Pancreas (tissue), 10 donors: ENCODE data around the gene FBXO11. TPM values are rescaled to one million over a fixed set of nuclear protein-coding genes. Genes with fewer than 3 reads are reported as not detected.
"Not testable (repeated sequence)": the region's sequence is repeated elsewhere in the genome, so short reads cannot be mapped to it uniquely, and the experiment has no call there.

Experiments used
- ATAC-seq, 4 donors: fragments of 200-7000 bp; cut with Tn5 transposase; one replicate each; pipeline versions ENCODE4 v1.8.0 to v1.9.1; 2020; ENCODE audit warnings: mild to moderate bottlenecking in 4 of 4, moderate library complexity in 4 of 4
- DNase-seq, 6 donors: peaks; one replicate each; pipeline ENCODE4 v3.0.0-alpha.2; 2020
- FAIRE-seq: peaks from 2 replicates; lab custom pipeline; 2012; peaks lifted over from hg19 to GRCh38; lab: Jason Lieb, UNC
- H3K27ac ChIP-seq, 4 donors: fragments of 200-600 bp; sonication (generic); 1 replicate in 3 of 4; 2 replicates in 1 of 4; pipeline versions ENCODE4 v1.5.0 to v1.8.0; 2020
- H3K27me3 ChIP-seq, 4 donors: fragments of 200-600 bp; one replicate each; pipeline ENCODE4 v1.8.0; 2021
- H3K36me3 ChIP-seq, 3 donors: fragments of 200-600 bp; sonication (generic) in 1 of 3; one replicate each; pipeline versions ENCODE4 v1.5.0 to v1.8.0; 2020 to 2021
- H3K4me1 ChIP-seq, 3 donors: fragments of 200-600 bp; one replicate each; pipeline ENCODE4 v1.8.0; 2021
- H3K4me3 ChIP-seq, 4 donors: fragments of 200-600 bp; sonication (generic) in 2 of 4; one replicate each; pipeline versions ENCODE4 v1.5.0 to v1.8.0; 2020 to 2021
- H3K9me3 ChIP-seq, 4 donors: fragments of 200-600 bp; one replicate each; pipeline ENCODE4 v1.8.0; 2021
- CTCF ChIP-seq, 4 donors: fragments of 200-600 bp; sonication (generic) in 3 of 4; IDR thresholded peaks; one replicate each; pipeline versions ENCODE4 v1.5.0 to v1.8.0; 2021; ENCODE audit warnings: antibody characterized with exemption in 4 of 4
- WGBS, 2 donors: extraction: QIAGEN DNeasy Blood & Tissue Kit; methylation state at CpG; one replicate each; pipeline ENCODE4 v1.1.7; 2013; 5-methylcytosine and 5-hydroxymethylcytosine counted together
- intact Hi-C, 3 donors: fragments of 100-400 bp; cut with DNase I; formaldehyde crosslinking; loops; one replicate each; pipeline versions ENCODE4 v1.11.1 to v1.14.2; 2022
- polyA plus RNA-seq, 2 donors: library from polyadenylated mRNA; stranded (reverse); fragments of 200-250 nt; gene quantifications; one replicate each; pipeline ENCODE4 v1.2.3, GENCODE V29; 2013
- total RNA-seq, 6 donors: library from RNA; stranded (reverse); fragmentation: NEBNext Ultra II Directional in 4 of 6; extraction: Animal tissue kit (Norgen Biotek cat#: 25700) in 4 of 6; gene quantifications; one replicate each; pipeline versions ENCODE4 v1.2.1 to v1.2.4, GENCODE V29; 2021 to 2023
- donor health status: healthy with polysubstance abuse.
- donor health status: DM: no; HTN: no; CAD: no; lungs with moderate emphysema.
- donor health status: DM: no; HTN: no; CAD: no.
- donor health status: control.
- donor health status: control.
- donor health status: Bipolar disorder and iron deficiency.
- donor health status: DM: yes; HTN: yes; CAD: no.
- donor health status: DM: no; HTN: no; CAD: no.
- donor health status: DM: no; HTN: no; CAD: no.
- donor health status: DM: yes; HTN: yes; CAD: no.

FBXO11 gene
- total and polyA plus RNA-seq, 8 donors = 15.2 to 40.1 (median 24.8) TPM

- intact Hi-C loops = no loop called here
- Histone ChIP-seq H3K9me3 (no peaks in the 10 kb centered on the region), H3K36me3 (no peaks in the 10 kb centered on the region), H3K4me3 (peak overlapping the region; percentile 64 to 88 (median 78)), H3K27ac (peak overlapping the region in 3 of 4 donors; percentile 95 to 99 (median 98)), H3K27me3 (no peaks in the 10 kb centered on the region), H3K4me1 (peaks cover 0 to 28% (median 18%) of the 10 kb centered on the region in 3 donors)
- 0 to 1% methylated on average over 10 of the region's 10 CpGs for WGBS, 2 donors
- DNase-seq (no peak), FAIRE-seq (no peak), ATAC-seq (no peak)
- no peak for TF ChIP-seq CTCF (IDR thresholded peaks at IDR 0.05)
Observed at GRCh38 chr2:47903781-47904490, 2.4 kb downstream of the FBXO11 start.

DNA sequence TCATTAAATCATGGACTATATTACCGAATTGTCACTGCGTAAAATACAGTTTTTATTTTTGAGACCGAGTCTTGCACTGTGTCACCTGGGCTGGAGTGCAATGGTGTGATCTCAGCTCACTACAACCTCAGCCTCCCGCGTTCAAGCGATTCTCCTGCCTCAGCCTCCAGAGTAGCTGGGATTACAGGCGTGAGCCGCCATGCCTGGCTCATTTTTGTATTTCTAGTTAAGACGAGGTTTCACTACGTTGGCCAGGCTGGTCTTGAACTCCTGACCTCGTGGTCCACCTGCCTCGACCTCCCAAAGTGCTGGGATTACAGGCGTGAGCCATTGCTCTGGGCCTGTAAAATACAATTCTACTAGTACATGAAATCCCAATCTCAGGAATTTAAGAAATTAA is 4.4 kb downstream of the FBXO11 start:
- ATAC-seq, FAIRE-seq, H3K27me3 ChIP-seq, DNase-seq, H3K9me3 ChIP-seq, intact Hi-C loops, H3K27ac ChIP-seq, H3K4me3 ChIP-seq, H3K36me3 ChIP-seq: not testable (repeated sequence)
- WGBS, 2 donors = 91 to 93% methylated on average over 13 of the region's 13 CpGs
- peaks cover 0 to 38% (median 15%) of the 10 kb centered on the region in 3 donors for H3K4me1 ChIP-seq

DNA sequence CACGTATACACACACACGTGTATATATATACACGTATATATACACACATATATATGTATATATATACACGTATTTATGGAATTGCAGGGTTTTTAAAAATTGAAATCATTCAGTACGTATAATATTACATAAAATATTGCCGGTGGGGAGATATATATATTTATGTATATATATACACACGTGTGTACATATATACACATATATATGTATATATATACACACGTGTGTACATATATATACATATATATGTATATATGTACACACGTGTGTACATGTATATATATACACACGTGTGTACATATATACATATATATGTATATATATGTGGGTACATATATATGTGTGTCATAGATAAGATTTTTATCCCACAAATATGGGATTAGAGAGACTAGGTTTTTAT is 5.4 kb downstream of the FBXO11 start:
- H3K9me3 ChIP-seq = no peaks in the 10 kb centered on the region
- H3K27me3 ChIP-seq = no peaks in the 10 kb centered on the region
- ATAC-seq (no peak), DNase-seq (no peak), FAIRE-seq (peak; percentile 60)
- no peaks in the 10 kb centered on the region for H3K36me3 ChIP-seq
- H3K4me1 ChIP-seq = peaks cover 0 to 42% (median 18%) of the 10 kb centered on the region in 3 donors
- no peak overlapping the region for H3K27ac ChIP-seq
- 76 to 82% methylated on average over 10 of the region's 10 CpGs for WGBS, 2 donors
- TF ChIP-seq CTCF (IDR thresholded peaks at IDR 0.05) = no peak
- H3K4me3 ChIP-seq = no peak overlapping the region
- intact Hi-C loops = no loop called here

- Histone ChIP-seq H3K36me3 (no peaks in the 10 kb centered on the region), H3K9me3 (no peaks in the 10 kb centered on the region), H3K27ac (no peak overlapping the region), H3K4me1 (peaks cover 0 to 42% (median 21%) of the 10 kb centered on the region in 3 donors), H3K4me3 (no peak overlapping the region), H3K27me3 (no peaks in the 10 kb centered on the region)
- no peak for TF ChIP-seq CTCF (IDR thresholded peaks at IDR 0.05)
- FAIRE-seq = no peak
- 72 to 79% methylated on average over 24 of the region's 25 CpGs for WGBS, 2 donors
- intact Hi-C loops = no loop called here
- no peak for DNase-seq
- peak in 1 of 4 donors; percentile 11 for ATAC-seq
Observed at GRCh38 chr2:47899915-47900816, 6.1 kb downstream of the FBXO11 start.

DNA sequence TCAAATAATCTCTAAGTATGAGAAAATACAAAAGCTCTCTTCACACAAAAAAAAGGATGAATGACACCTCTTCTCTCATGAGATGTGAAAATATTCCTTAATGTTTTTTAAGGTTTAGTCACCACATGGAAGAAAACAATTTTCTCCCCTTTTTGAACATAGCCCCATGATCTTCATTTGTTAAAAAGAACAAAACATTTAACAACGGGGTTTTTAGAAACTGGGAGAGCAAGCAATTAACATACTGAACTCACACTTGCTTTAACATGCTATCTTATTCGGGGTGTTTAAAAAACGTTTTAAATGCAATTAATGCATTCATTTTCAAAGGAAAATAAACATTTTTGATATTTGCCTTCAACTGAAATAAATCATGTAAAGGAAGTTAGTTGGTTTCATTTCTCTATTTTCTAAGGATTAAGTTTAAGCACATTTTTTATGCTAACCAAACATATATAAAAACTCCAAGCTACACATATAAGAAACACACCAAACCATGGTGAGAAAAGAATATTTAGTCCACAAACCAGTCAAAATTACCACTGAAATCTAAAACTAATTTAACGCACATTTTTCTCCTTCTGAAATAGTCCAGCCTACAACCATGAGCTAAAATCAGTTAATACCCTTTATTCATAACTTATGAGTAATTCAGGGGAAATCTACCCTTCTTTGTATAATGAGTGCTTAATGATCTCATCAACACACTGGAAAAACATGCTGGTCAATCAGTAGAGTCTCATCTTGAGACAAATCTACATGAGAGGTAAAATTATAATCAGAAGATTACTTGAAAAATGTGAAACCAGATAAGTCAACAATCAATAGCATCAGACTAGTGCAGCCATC is 8.2 kb downstream of the FBXO11 start:
- Histone ChIP-seq H3K4me1 (peaks cover 0 to 36% (median 27%) of the 10 kb centered on the region in 3 donors), H3K27me3 (no peaks in the 10 kb centered on the region), H3K36me3 (no peaks in the 10 kb centered on the region), H3K27ac (no peak overlapping the region), H3K9me3 (no peaks in the 10 kb centered on the region), H3K4me3 (no peak overlapping the region)
- intact Hi-C loops = no loop called here
- WGBS, 2 donors = 45 to 50% methylated on average over 4 of the region's 4 CpGs
- FAIRE-seq (peak; percentile 23), DNase-seq (no peak), ATAC-seq (no peak)
- no peak for TF ChIP-seq CTCF (IDR thresholded peaks at IDR 0.05)

- FAIRE-seq, H3K27me3 ChIP-seq, H3K27ac ChIP-seq, H3K9me3 ChIP-seq, intact Hi-C loops, ATAC-seq, DNase-seq, H3K4me3 ChIP-seq, H3K36me3 ChIP-seq: not testable (repeated sequence)
- 89 to 94% methylated on average over 5 of the region's 5 CpGs for WGBS, 2 donors
- H3K4me1 ChIP-seq = peaks cover 0 to 31% (median 20%) of the 10 kb centered on the region in 3 donors
Observed at GRCh38 chr2:47897191-47897882, 9.0 kb downstream of the FBXO11 start.
